T-helper 2 cell treated with Interferon-gamma antibody and Interleukin-4, amounts not matched to agents 5 μg/mL and 100 μg/mL, for 36 hours (primary cell): ENCODE measurements around the gene PROK2.

Experiments
- DNase-seq: peaks from one replicate; pipeline ENCODE4 v3.0.0; 2021; ENCODE audit warnings: low spot score
- H3K27ac Mint-ChIP-seq: one replicate; pipeline ENCODE4 v1.8.0; 2021; ENCODE audit warnings: mild to moderate bottlenecking, mixed read lengths
- H3K27me3 Mint-ChIP-seq: one replicate; pipeline ENCODE4 v1.8.0; 2021; ENCODE audit warnings: low read depth, mixed read lengths
- H3K36me3 Mint-ChIP-seq: one replicate; pipeline ENCODE4 v1.8.0; 2021; ENCODE audit warnings: low read depth, mixed read lengths
- H3K4me1 Mint-ChIP-seq: one replicate; pipeline ENCODE4 v1.8.0; 2021; ENCODE audit warnings: low read depth, mixed read lengths
- H3K4me3 Mint-ChIP-seq: one replicate; pipeline ENCODE4 v1.8.0; 2022; ENCODE audit warnings: mild to moderate bottlenecking, moderate library complexity, mixed read lengths
- H3K9me3 Mint-ChIP-seq: one replicate; pipeline ENCODE4 v1.8.0; 2021; ENCODE audit warnings: mixed read lengths

PROK2 gene, protein sequence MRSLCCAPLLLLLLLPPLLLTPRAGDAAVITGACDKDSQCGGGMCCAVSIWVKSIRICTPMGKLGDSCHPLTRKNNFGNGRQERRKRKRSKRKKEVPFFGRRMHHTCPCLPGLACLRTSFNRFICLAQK

DNA sequence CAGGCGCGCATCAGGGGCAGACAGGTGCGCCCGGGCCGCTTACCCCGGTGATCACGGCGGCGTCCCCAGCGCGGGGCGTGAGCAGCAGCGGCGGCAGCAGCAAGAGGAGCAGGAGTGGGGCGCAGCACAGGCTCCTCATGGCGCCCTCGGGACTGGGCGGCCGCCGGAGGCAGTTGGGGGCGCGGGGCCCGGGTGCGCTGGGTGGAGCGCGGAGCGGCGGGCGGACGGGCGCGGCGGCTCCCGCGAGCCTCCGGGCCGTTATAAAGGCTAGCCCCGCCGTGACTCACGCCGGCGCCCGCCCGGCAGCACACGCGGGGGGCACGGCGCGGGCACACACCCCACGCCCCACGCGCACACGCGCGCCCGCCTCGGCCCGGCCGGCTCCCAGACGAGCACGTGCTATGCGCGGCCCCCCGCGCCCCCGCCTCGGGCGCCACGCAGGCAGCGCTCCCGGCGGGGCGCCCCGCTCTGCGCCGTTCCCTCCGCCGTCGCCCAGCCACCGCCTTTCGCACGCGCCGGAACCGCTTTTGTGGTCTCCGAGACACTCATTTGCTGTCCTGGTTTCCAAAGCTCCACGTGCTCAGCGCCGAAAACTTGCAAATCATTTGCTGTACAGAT is at the start of gene PROK2:
TSS of gene PROK2 (minus strand) at position 235 of the 618 bp plus-strand sequence. CDS start at position 139, 96 bp downstream.
- DNase-seq: peak; percentile 18
- Mint-ChIP-seq H3K27me3 (peaks cover 69% of the 10 kb centered on the region), H3K9me3 (no peaks in the 10 kb centered on the region), H3K4me1 (peaks cover 17% of the 10 kb centered on the region), H3K36me3 (no peaks in the 10 kb centered on the region), H3K4me3 (peak within 1 kb of the TSS; percentile 76), H3K27ac (peak within 1 kb of the TSS; percentile 20)

GRCh38 chr3:71831599-71831998 is 46.7 kb upstream of the PROK2 start:
- Mint-ChIP-seq H3K9me3 (no peaks in the 10 kb centered on the region), H3K36me3 (no peaks in the 10 kb centered on the region), H3K27ac (no peak overlapping the region), H3K4me3 (no peak overlapping the region), H3K27me3 (peaks cover 29% of the 10 kb centered on the region), H3K4me1 (no peaks in the 10 kb centered on the region)
- no peak for DNase-seq

DNA sequence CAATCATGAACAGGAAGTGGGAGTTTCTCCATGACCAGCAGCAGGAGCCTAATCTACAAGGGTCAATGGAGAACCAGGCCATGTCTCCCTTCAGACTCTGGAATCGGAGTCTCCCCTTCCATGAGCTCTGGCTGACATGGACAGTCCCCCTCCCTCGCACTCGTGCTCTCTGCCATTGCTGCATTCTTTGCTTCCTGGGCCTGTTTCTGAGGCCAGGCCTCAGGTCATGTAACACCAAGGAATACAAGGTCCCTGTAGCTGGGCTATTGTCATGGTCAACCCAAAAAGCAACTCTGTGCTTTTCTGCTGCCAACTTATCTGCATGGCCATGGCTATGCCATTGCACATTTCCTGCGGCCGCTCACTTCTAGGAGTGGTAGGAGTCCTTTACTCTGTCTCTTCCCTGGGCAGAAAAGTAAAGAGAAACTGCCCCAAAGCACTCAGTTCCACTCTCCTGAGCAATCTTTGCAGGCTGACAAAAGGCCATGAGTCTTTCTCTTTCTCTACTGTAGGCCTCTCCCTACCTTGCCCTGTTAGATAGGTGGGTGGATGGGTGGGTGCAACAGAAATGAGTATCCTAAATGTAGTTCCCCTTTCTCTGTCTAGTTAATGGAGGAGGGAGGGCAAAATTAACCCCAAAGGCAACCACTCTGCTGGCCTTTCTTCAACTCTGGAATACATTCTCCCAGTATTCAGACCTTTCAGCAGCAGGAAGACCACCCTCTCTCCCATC is 40.8 kb upstream of the PROK2 start:
- Mint-ChIP-seq H3K27me3 (peaks cover 33% of the 10 kb centered on the region), H3K36me3 (no peaks in the 10 kb centered on the region), H3K4me3 (no peak overlapping the region), H3K9me3 (no peaks in the 10 kb centered on the region), H3K27ac (no peak overlapping the region), H3K4me1 (no peaks in the 10 kb centered on the region)
- no peak for DNase-seq

DNA sequence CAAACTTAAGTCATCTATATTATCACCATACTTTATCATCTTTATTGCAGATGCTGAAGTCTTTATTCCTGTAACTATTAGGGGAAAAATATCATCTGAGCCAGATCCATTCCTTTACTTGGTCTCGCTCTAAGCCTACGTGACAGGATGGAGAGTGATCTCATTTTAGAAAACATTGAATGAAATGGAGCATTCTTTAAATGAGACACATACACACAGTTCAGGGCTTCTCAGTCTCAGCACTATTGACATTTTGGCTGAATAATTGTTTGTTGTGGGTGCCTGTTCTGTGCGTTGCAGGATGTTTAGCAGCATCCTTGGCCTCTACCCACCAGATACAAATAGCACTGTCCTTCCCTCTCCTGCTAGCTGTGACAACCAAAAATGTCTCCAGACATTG is 36.2 kb upstream of the PROK2 start:
- H3K27ac Mint-ChIP-seq: no peak overlapping the region
- H3K4me1 Mint-ChIP-seq: no peaks in the 10 kb centered on the region
- H3K4me3 Mint-ChIP-seq: no peak overlapping the region
- peaks cover 20% of the 10 kb centered on the region for H3K27me3 Mint-ChIP-seq
- H3K36me3 Mint-ChIP-seq: no peaks in the 10 kb centered on the region
- no peaks in the 10 kb centered on the region for H3K9me3 Mint-ChIP-seq
- no peak for DNase-seq

GRCh38 chr3:71817262-71817661 is 32.3 kb upstream of the PROK2 start:
- Mint-ChIP-seq H3K4me3 (no peak overlapping the region), H3K27me3 (peaks cover 22% of the 10 kb centered on the region), H3K36me3 (no peaks in the 10 kb centered on the region), H3K9me3 (no peaks in the 10 kb centered on the region), H3K4me1 (no peaks in the 10 kb centered on the region), H3K27ac (no peak overlapping the region)
- DNase-seq: no peak

DNA sequence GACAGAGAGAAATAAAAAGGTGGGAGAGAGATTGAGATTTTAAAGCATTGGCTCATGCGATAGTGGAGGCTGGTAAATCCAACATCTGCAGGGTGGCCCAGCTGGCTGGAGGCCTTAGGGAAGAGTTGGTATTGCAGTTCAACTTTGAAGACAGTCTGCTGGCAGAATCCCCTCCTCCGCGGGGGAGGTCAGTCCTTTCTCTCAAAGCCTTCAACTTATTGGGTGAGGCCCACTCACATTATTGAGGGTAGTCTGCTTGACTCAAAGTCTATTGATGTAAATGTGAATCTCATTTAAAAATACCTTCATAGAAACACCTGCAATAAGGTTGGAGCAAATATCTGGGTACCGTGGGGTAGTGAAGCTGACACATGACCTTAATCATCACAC is 31.8 kb upstream of the PROK2 start:
- Mint-ChIP-seq H3K27ac (no peak overlapping the region), H3K36me3 (no peaks in the 10 kb centered on the region), H3K4me3 (no peak overlapping the region), H3K4me1 (no peaks in the 10 kb centered on the region), H3K27me3 (peaks cover 18% of the 10 kb centered on the region), H3K9me3 (no peaks in the 10 kb centered on the region)
- no peak for DNase-seq

DNA sequence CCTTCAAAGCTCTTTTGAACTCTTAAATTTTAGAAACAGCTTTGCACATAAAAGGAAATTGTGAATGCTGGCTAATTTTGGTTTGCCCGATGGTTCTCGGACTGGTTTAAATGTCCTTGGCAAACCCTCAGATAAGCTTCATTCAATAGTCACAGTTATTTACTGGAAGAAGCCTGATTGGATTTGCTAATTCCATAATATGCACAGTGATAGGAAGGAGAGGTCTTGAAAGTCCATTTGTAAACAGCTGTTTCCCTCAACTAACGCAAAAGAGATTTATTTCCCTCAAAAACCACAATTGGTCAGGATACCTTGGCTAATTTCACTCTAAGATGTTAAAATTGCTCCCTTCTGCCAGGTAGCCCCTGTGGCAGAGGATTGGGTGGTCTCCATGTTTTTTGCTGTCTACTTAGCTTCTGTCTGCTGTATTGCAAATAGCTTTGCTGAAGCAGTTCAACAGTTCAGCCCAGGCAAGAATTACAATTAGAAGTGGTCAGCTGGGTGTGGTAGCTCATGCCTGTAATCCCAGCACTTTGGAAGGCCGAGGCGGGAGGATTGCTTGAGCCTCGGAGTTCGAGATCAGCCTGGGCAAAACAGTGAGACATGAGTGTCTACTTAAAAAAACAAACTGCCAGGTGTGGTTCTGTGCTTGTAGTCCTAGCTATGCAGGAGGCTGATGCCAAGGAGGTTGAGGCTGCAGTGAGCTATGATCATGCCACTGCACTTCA is 30.6 kb upstream of the PROK2 start:
- Mint-ChIP-seq H3K4me1 (no peaks in the 10 kb centered on the region), H3K9me3 (no peaks in the 10 kb centered on the region), H3K27me3 (peaks cover 12% of the 10 kb centered on the region), H3K4me3 (no peak overlapping the region), H3K27ac (no peak overlapping the region), H3K36me3 (no peaks in the 10 kb centered on the region)
- DNase-seq: no peak

- Mint-ChIP-seq H3K36me3 (no peaks in the 10 kb centered on the region), H3K9me3 (no peaks in the 10 kb centered on the region), H3K4me1 (no peaks in the 10 kb centered on the region), H3K4me3 (no peak overlapping the region), H3K27ac (no peak overlapping the region), H3K27me3 (peaks cover 11% of the 10 kb centered on the region)
- no peak for DNase-seq
Observed at GRCh38 chr3:71813704-71814103, 28.8 kb upstream of the PROK2 start.

DNA sequence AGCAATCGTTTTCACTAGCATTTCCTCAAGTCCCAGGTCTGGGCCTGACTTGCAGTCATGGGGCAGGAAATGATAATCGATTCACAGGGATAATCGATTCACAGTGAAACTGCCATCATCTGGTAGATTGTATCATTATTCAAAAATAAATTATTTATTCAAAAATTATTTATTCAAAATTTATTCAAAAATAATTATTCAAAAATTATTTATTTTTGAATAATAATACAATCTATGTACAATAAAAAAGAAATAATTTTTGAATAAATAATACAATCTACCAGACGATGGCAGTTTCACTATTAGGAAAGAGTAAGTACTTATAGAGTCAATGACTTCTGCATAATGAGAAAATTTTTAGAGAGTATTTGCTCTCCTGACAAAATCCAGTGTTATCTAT is 28.1 kb upstream of the PROK2 start:
- H3K27ac Mint-ChIP-seq: no peak overlapping the region
- H3K27me3 Mint-ChIP-seq: peaks cover 10% of the 10 kb centered on the region
- no peaks in the 10 kb centered on the region for H3K4me1 Mint-ChIP-seq
- H3K4me3 Mint-ChIP-seq: no peak overlapping the region
- no peaks in the 10 kb centered on the region for H3K9me3 Mint-ChIP-seq
- H3K36me3 Mint-ChIP-seq: no peaks in the 10 kb centered on the region
- DNase-seq: no peak

DNA sequence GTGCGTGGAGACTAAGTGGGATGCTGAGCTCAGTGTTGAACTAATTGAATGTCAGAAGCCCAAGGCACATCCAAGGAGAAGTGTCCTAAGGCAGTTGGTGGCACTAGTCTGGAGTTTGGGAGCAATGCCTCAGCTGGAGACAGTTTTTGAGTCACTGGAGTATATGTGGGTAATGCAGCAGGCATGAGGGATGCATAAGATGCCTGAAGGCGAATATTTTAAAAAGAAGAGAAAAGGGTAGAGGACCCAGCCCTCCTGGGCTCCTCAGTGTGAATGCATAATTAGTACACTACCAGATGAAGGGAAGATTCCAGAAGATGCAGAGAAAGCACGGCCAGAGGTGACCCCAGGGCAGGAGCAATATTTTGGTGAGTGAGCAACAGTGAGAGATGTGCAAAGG is 25.1 kb upstream of the PROK2 start:
- Mint-ChIP-seq H3K27ac (no peak overlapping the region), H3K9me3 (no peaks in the 10 kb centered on the region), H3K27me3 (peaks cover 4% of the 10 kb centered on the region), H3K4me3 (no peak overlapping the region), H3K36me3 (no peaks in the 10 kb centered on the region), H3K4me1 (no peaks in the 10 kb centered on the region)
- DNase-seq: no peak

DNA sequence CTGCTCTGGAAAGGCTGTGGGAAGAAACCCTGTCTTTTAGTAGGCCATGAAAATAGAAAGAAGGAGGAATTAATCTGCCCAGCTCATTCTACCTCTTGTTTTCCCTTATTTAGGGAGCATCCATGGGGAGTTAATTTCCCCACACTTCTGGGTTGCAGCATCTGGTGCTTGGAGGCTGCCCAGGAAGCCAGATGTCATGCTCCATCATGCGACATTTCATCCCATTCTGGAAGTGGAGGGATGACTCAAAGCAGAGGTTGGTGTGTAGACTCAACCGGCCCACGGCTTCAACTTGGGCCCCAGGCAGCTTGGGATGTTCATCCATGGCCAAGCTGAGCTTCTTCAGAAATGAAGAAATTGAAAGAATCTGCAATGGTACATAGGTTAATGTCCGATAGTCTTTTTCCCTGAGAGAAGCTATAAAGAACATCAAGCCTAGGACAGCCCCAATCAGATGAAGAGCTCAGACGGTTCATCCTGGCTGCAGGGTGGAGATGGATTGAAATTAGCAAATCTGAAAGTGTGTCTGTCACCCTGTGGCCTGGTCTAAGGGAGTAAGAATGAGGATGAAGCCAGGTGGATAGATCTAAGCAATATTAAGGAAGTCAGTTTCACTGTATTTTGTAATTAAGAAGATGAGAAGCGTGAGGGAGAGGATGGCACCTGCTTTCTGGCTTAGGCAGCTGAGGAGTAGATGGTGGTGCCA is 24.5 kb upstream of the PROK2 start:
- no peaks in the 10 kb centered on the region for H3K4me1 Mint-ChIP-seq
- peaks cover 4% of the 10 kb centered on the region for H3K27me3 Mint-ChIP-seq
- DNase-seq: no peak
- H3K4me3 Mint-ChIP-seq: no peak overlapping the region
- no peak overlapping the region for H3K27ac Mint-ChIP-seq
- H3K9me3 Mint-ChIP-seq: no peaks in the 10 kb centered on the region
- H3K36me3 Mint-ChIP-seq: no peaks in the 10 kb centered on the region

- no peaks in the 10 kb centered on the region for H3K36me3 Mint-ChIP-seq
- no peak overlapping the region for H3K27ac Mint-ChIP-seq
- H3K9me3 Mint-ChIP-seq: no peaks in the 10 kb centered on the region
- H3K4me3 Mint-ChIP-seq: no peak overlapping the region
- no peaks in the 10 kb centered on the region for H3K4me1 Mint-ChIP-seq
- peaks cover 10% of the 10 kb centered on the region for H3K27me3 Mint-ChIP-seq
- no peak for DNase-seq
Observed at GRCh38 chr3:71806736-71807135, 21.8 kb upstream of the PROK2 start.

GRCh38 chr3:71805691-71806090 is 20.7 kb upstream of the PROK2 start:
- Mint-ChIP-seq H3K27ac (no peak overlapping the region), H3K4me1 (no peaks in the 10 kb centered on the region), H3K27me3 (peaks cover 11% of the 10 kb centered on the region), H3K4me3 (no peak overlapping the region), H3K9me3 (no peaks in the 10 kb centered on the region), H3K36me3 (no peaks in the 10 kb centered on the region)
- DNase-seq: no peak

DNA sequence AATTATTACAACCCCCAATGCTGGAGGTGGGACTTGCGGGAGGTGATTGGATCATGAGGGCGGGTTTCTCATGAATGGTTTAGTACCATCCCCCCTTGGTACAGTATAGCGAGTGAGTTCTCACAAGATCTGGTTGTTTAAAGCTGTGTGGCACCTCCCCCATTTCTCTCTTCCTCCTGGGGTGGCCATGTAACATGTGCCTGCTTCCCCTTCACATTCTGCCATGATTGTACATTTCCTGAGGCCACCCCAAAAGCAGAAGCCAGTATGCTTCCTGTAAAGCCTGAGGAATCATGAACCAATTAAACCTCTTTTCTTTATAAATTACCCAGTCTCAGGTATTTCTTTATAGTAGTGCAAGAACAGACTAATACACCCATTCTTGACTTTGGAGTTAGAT is 20.3 kb upstream of the PROK2 start:
- Mint-ChIP-seq H3K9me3 (no peaks in the 10 kb centered on the region), H3K36me3 (no peaks in the 10 kb centered on the region)
- DNase-seq: no peak

More for the DNA sequence above, 20.3 kb upstream of the PROK2 start:
- H3K27me3 Mint-ChIP-seq: peaks cover 12% of the 10 kb centered on the region
- no peaks in the 10 kb centered on the region for H3K4me1 Mint-ChIP-seq
- no peak overlapping the region for H3K27ac Mint-ChIP-seq
- no peak overlapping the region for H3K4me3 Mint-ChIP-seq
